UCSD-AML1 (cell line): Measurements from ENCODE around the gene LRRC71.

Experiments
- DNase-seq: peaks from one replicate; lab custom pipeline; 2025; ENCODE audit not compliant: unreplicated experiment; lab: John Stamatoyannopoulos, UW

Gene LRRC71

GRCh38 chr1:156920233-156921052 lies at the start of gene LRRC71:
Gene LRRC71, plus strand, starts transcription at chr1:156920632. Its CDS starts 172 bp downstream, at chr1:156920804.
- DNase-seq: peak; percentile 87

DNA sequence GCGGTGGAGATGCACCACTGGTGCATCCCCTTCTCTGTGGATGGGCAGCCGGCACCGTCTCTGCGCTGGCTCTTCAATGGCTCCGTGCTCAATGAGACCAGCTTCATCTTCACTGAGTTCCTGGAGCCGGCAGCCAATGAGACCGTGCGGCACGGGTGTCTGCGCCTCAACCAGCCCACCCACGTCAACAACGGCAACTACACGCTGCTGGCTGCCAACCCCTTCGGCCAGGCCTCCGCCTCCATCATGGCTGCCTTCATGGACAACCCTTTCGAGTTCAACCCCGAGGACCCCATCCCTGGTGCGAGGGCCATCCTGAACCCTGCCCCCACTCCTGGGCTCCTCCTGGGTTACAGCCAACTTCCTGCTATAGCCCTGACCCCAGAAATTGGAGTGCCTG lies 46.8 kb upstream of the LRRC71 start:
- DNase-seq: no peak

DNA sequence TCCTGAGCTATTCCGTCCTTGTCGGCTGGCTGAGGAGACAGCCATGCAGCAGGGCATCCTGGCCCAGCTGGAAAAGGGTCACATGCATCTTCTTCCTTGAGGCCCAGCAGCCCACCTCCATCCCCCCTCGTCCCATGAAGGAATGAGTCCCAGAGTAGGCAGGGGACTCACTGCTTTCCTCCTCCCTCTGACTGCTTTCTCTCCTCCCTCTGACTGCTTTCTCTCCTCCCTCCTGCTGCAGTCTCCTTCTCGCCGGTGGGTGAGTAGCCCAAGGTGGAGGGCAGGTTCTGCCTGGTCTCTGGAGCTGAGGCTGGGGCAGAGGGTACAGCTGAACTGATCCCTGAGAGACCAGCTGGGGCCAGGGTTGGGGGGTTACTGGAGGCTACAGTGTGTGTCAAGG lies 46.3 kb upstream of the LRRC71 start:
- DNase-seq: no peak

GRCh38 chr1:156874572-156875340 lies 45.7 kb upstream of the LRRC71 start:
- no peak for DNase-seq

DNA sequence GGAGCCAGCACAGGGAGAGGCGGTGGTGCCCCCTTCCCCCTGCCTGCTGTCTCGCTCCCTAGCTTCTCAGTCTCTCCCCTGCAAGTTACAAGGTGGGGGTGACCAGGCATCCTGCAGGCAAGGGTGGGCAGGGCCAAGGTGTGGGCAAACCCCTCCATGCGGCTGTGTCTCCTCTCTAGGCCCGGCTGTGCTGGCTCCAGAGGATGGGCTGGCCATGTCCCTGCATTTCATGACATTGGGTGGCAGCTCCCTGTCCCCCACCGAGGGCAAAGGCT lies 45.2 kb upstream of the LRRC71 start:
- DNase-seq: no peak

- no peak for DNase-seq
These were observed 44.2 kb upstream of the LRRC71 start for GRCh38 chr1:156876281-156876680.

GRCh38 chr1:156877433-156878170 lies 42.8 kb upstream of the LRRC71 start:
- DNase-seq: no peak

DNA sequence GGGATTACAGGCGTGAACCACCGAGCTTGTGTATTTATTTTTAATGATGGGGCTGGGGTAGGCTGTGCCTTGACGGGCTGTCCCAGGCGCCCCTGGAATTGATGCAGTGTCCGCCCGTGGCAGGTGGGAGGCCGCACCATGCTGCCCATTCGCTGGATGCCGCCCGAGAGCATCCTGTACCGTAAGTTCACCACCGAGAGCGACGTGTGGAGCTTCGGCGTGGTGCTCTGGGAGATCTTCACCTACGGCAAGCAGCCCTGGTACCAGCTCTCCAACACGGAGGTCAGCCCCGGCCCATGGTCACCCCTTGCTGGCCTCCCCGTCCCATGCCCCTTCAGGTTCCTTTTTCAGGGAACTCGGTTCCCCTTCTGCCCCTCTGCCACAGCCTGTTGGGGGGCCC lies 40.6 kb upstream of the LRRC71 start:
- DNase-seq: no peak

- DNase-seq: no peak
These were observed 40.0 kb upstream of the LRRC71 start for GRCh38 chr1:156880473-156880872.

DNA sequence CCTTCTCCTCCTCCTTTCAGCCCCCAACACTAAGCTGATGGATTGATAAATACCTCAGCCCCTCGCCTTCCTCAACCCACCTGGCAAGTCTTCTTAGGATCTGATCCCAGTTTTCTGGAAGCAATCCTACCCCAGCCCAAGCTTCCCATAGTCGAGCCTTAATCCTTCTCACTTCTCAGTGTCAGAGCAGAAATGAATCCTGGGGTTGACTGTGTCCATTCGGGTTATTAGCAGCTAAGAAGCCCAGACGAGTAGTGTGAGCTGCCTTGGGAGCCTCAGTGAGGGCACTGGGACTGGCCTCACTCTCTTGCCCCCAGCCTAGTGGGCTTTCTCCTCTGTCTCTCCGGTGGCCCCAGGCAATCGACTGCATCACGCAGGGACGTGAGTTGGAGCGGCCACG lies 39.3 kb upstream of the LRRC71 start:
- DNase-seq: no peak

DNA sequence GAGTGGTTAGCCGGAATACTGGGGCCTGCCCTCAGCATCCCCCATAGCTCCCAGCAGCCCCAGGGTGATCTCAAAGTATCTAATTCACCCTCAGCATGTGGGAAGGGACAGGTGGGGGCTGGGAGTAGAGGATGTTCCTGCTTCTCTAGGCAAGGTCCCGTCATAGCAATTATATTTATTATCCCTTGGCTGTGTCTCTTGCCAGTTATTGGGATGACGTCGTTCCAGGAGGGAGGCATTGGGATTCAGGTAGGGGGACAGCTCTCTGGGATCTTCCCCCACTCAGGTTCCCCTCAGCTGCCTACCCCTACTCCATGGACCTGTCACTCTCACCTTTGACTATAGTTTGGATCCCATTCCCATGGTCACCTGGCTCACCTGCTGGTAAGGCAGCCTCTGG lies 38.8 kb upstream of the LRRC71 start:
- DNase-seq: no peak

DNA sequence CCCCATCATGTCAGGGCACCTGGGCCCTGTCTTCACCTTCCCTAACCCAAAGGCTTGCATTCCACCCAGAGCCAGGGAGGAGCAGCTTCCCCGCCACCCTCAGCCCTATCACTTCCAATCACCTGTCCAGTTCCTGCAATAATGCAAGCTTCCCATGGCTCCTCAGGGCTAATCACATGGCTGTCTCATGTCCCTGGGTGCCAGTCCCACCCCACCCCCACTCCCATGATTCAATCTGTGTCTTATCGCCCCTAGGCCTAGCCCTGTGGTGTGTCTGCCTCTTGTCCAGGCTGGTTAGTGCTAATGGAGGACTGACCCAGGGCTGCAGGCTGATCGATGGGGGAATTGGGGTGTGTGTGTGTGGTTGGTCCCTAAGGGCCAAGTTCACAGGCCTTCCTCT lies 37.9 kb upstream of the LRRC71 start:
- no peak for DNase-seq

DNA sequence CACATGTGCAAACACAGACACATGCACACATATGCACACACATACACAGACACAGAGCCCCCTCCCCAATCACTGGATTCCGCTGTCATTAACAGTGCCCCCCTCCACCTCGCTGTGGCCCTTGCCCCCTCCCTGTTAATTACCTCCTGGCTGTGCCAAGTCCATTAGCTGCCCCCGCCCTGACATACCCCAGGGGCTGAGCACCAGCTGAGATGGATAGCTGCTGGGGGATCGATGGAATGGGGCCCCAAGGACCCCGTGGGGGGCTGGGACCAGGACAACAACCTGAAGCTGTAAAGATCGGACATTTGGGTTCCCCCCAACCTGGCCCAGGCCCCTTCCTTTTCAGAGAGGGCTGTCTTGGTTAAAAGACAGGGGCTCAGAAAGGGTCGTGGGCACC lies 36.5 kb upstream of the LRRC71 start:
- no peak for DNase-seq

DNA sequence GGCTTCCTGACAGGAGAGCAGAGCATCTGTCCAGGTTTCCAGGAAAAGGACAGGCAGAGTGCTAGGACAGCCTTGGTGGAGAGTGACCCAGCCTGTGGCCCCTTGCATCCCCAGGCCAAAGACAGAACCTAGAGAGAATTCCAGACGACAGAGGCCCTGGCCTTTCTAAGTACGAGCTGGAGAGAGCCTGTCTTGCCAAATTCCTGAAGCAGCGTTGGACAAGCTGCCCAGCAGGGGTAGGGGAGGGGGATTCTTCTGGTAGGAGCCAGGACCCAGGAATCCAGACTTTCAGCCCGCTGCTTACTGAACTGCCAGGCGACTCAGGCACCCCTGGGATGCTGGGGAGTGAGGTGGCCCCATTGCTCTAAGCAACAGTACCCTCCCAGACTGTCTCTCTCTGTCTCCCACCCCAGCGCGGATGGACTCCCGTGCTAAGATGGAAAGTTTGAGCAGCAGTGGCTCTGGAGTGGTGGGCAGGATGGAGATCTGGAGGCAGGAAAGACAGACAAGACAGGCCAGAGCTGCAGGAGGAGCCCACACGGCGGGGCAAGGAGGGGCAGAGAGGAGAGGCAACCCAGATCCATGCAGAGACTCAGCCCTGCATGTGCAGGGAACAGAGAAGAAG lies 35.8 kb upstream of the LRRC71 start:
- no peak for DNase-seq

DNA sequence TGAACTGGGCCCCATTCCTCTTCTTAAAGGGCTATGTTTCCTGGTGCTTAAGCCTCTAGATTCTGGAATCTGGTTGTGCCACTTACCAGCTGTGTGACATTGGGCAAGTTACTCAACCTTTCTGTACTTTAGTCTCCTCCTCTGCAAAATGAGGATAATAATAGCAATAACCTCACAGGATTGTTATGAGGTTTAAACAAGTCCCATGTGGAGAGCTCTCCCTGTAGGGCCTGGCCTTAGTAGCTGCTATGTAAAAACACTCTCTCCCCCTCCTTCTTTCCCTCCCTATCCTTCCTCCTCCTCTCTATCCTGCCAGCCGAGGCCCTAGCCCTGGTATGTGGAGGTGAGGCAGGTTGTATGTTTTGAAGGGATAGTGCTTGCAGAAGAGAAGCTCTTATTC lies 35.1 kb upstream of the LRRC71 start:
- DNase-seq: no peak

- DNase-seq: no peak
These were observed 34.5 kb upstream of the LRRC71 start for GRCh38 chr1:156885880-156886355.

DNA sequence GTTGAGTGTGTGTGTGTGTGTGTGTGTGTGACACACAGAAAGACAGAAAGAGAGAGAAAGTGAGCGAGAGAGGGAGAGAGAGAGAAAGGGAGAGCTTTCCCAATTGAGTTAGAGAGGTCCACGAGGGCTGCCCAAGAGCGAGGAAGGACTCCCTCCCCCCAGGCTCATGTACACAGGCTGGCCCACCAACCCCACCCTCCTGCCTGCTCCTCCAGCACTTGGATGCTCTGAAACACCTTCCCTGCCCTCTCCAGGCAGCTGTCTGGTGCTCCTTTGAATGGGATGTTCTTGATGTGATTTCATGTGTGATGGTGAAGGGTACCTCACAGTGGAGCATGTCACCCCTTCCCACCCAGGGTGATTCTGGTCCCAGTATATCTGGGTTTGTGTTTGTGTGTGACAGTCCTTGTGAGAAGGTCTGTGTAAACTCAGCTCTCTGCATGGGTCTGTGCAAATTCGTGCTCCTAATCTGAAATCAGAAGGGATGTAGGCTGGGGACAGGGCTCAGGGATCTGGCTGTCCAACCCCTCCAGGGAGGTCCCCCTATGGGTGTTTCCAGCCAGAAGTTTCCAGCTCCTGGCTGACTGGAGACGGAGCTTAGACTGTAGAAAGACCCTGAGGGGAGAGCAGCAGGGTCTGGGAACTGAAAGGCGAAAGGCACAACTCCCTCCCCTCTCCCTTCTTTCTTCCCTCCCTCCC lies 33.7 kb upstream of the LRRC71 start:
- DNase-seq: peak; percentile 25

DNA sequence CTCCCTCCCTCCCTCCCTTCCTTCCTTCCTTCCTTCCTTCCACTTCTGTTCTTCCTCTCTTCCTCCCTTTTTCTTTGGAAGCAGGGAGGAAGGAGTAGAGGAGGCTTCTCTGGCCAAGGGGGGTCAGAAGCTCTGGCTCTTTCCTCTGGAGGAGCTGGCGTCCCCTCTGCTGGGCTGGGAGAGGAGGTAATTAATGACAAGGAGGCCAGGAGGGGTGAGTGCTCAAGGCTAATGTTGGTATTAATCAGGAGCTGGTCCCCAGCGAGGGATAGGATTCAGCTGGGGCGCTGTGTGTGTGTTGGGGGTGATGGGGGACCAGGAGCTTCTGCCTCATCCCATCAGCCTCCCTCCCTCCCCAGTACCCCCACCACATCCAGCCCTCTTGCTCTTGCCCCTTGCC lies 33.1 kb upstream of the LRRC71 start:
- no peak for DNase-seq

GRCh38 chr1:156887734-156888133 lies 32.7 kb upstream of the LRRC71 start:
- DNase-seq: no peak

GRCh38 chr1:156889802-156890580 lies 30.4 kb upstream of the LRRC71 start:
- peak; percentile 81 for DNase-seq
